Erythroblast (primary cell): ENCODE data around the gene LRP2.

ENCODE experiments used
- GATA1 ChIP-seq: IDR thresholded peaks from 2 replicates; pipeline ENCODE4 v1.6.1; 2011; ENCODE audit warnings: low read depth, mild to moderate bottlenecking, control low read depth, low read length, moderate library complexity
- POLR2A ChIP-seq: IDR thresholded peaks from 2 replicates; pipeline ENCODE4 v1.6.1; 2011; ENCODE audit warnings: mild to moderate bottlenecking, low read length

DNA sequence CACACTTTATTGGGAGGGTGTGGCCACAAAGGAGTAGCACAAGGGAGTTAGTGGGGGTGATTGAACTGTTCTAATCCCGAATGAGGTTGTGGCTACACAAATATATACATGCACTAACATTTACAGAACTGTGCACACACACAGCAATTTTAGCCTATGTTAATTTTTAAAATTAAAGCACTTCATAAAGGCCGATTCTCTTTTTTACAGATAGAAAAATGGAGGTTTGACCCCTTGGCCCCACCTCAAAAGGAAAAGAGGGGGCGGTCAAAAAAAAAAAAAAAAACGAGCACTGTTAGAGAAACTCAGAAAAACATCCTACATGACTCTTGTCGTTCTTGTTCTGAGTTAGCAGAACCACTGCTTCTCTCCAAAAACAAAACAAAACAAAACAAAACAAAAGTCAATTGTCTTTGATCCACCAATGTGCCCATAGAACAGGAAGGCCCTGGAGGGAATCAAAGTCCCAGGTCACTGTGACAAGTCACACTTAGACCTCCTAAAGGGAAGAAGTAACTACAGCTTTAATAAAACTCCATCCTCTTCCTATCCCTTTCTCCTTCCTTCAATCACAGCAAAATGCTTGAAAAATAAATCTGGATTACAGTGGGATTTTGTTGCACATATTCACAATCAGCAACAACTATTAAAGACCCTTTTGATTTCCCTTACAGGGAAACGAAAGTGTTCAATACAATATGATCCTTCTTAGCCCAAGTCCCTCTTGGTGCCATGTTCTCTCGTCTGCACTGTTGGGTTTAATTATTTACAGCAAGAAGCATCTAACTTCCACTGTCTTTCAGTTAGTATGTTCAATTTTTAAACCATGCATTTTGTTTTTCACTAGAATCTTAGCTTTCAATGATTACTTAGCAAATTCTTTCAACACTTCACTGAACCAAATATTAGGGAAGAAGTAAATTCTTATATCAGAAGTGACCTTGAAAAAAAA, 16.6 kb downstream of the LRP2 start:
- no peak for TF ChIP-seq POLR2A
- TF ChIP-seq GATA1, result no peak
